Activated CD8-positive, alpha-beta memory T cell treated with anti-CD3 and anti-CD28 coated beads, Interleukin-2, amount 10 ng/mL, durations not matched to agents 7 days and 5 days (primary cell): ENCODE results near the gene REM2. TPM values are rescaled to one million over a fixed set of nuclear protein-coding genes. Genes with fewer than 3 reads are reported as not detected.

Source experiments
- ATAC-seq: fragments of 150-1000 bp; cut with Tn5 transposase; one replicate; pipeline ENCODE4 v1.10.0; 2021; ENCODE audit warnings: moderate library complexity
- CTCF ChIA-PET: fragments of 350-600 bp; sonication (Branson Sonifier 250); formaldehyde crosslinking; loops from one replicate; lab custom pipeline; 2021; ENCODE audit warnings: antibody characterized with exemption; lab: Charles Lee
- DNase-seq: peaks from one replicate; pipeline ENCODE4 v3.0.0-alpha.2; 2020
- H3K27ac Mint-ChIP-seq: one replicate; pipeline ENCODE4 v1.8.0; 2021; ENCODE audit warnings: mild to moderate bottlenecking, mixed read lengths
- H3K27me3 Mint-ChIP-seq: one replicate; pipeline ENCODE4 v1.8.0; 2021; ENCODE audit warnings: mixed read lengths
- H3K36me3 Mint-ChIP-seq: one replicate; pipeline ENCODE4 v1.8.0; 2021; ENCODE audit warnings: mild to moderate bottlenecking, mixed read lengths
- H3K4me1 Mint-ChIP-seq: one replicate; pipeline ENCODE4 v1.8.0; 2021; ENCODE audit warnings: mixed read lengths
- H3K4me3 Mint-ChIP-seq: one replicate; pipeline ENCODE4 v1.8.0; 2021; ENCODE audit warnings: mild to moderate bottlenecking, moderate library complexity, mixed read lengths
- H3K9me3 Mint-ChIP-seq: one replicate; pipeline ENCODE4 v1.8.0; 2022; ENCODE audit warnings: low read depth, mixed read lengths
- total RNA-seq, 2 experiments: library from RNA; stranded (reverse); gene quantifications; one replicate each; pipeline ENCODE4 v1.2.3, GENCODE V29; 2021

REM2 gene
- under 1 TPM; 0.26 to 0.93 TPM for total RNA-seq

- Mint-ChIP-seq H3K36me3 (no peaks in the 10 kb centered on the region), H3K27me3 (peaks cover 40% of the 10 kb centered on the region), H3K9me3 (no peaks in the 10 kb centered on the region), H3K4me3 (no peak within 1 kb of the TSS), H3K4me1 (peaks cover 25% of the 10 kb centered on the region), H3K27ac (no peak within 1 kb of the TSS)
- no peak for ATAC-seq
- DNase-seq, result no peak
- CTCF ChIA-PET, result interaction anchor here (0.9 to 11.1 kb wide), 11 partner anchors 11 to 311 kb away, joined by 3 to 126 read pairs (median 5); partner anchors contain the start of genes LRP10 and PRMT5
These were observed at the start of gene REM2 for GRCh38 chr14:22883173-22883976. TSS of gene REM2 (plus strand) at chr14:22883222. CDS start at chr14:22883288, 66 bp downstream.

GRCh38 chr14:22835505-22835904, 47.5 kb upstream of the REM2 start:
- CTCF ChIA-PET, result interaction anchor here (1.3 to 10.0 kb wide), 4 partner anchors 12 to 264 kb away, joined by 3 to 143 read pairs (median 10); partner anchors contain the start of gene ABHD4
- ATAC-seq, result no peak
- Mint-ChIP-seq H3K27me3 (peaks cover 16% of the 10 kb centered on the region), H3K9me3 (no peaks in the 10 kb centered on the region), H3K4me1 (peaks cover 21% of the 10 kb centered on the region), H3K36me3 (peaks cover 27% of the 10 kb centered on the region), H3K4me3 (no peak overlapping the region), H3K27ac (no peak overlapping the region)
- DNase-seq, result no peak

GRCh38 chr14:22836301-22837113, 46.5 kb upstream of the REM2 start, which contains the start of gene MMP14:
TSS of gene MMP14 (plus strand) at chr14:22836585. CDS start at chr14:22836818, 233 bp downstream.
- ATAC-seq (no peak), DNase-seq (no peak)
- no peaks in the 10 kb centered on the region for H3K9me3 Mint-ChIP-seq
- H3K4me3 Mint-ChIP-seq, result no peak within 1 kb of the TSS
- H3K4me1 Mint-ChIP-seq, result peaks cover 14% of the 10 kb centered on the region
- CTCF ChIA-PET, result interaction anchor here (0.8 to 4.3 kb wide), 7 partner anchors 13 to 30 kb away, joined by 3 to 26 read pairs (median 4); no protein-coding TSS in a partner anchor
- peaks cover 16% of the 10 kb centered on the region for H3K27me3 Mint-ChIP-seq
- H3K27ac Mint-ChIP-seq, result no peak within 1 kb of the TSS
- peaks cover 23% of the 10 kb centered on the region for H3K36me3 Mint-ChIP-seq

GRCh38 chr14:22837114-22837749, 45.8 kb upstream of the REM2 start:
- H3K27ac Mint-ChIP-seq, result no peak overlapping the region
- H3K9me3 Mint-ChIP-seq, result no peaks in the 10 kb centered on the region
- peaks cover 12% of the 10 kb centered on the region for H3K4me1 Mint-ChIP-seq
- ATAC-seq (no peak), DNase-seq (no peak)
- CTCF ChIA-PET, result interaction anchor here (0.8 to 4.3 kb wide), 6 partner anchors 13 to 29 kb away, joined by 3 to 26 read pairs (median 4); no protein-coding TSS in a partner anchor
- H3K27me3 Mint-ChIP-seq, result peaks cover 16% of the 10 kb centered on the region
- H3K4me3 Mint-ChIP-seq, result no peak overlapping the region
- peaks cover 19% of the 10 kb centered on the region for H3K36me3 Mint-ChIP-seq

- DNase-seq (no peak), ATAC-seq (no peak)
- Mint-ChIP-seq H3K27me3 (peaks cover 16% of the 10 kb centered on the region), H3K36me3 (peaks cover 16% of the 10 kb centered on the region), H3K4me3 (no peak overlapping the region), H3K9me3 (no peaks in the 10 kb centered on the region), H3K4me1 (peaks cover 12% of the 10 kb centered on the region), H3K27ac (no peak overlapping the region)
- CTCF ChIA-PET, result interaction anchor here (0.6 to 4.3 kb wide), 10 partner anchors 8 to 849 kb away, joined by 3 to 26 read pairs (median 4); partner anchors contain the start of gene MRPL52
These were observed 45.1 kb upstream of the REM2 start for GRCh38 chr14:22837750-22838538.

GRCh38 chr14:22838631-22839041, 44.4 kb upstream of the REM2 start:
- peaks cover 12% of the 10 kb centered on the region for H3K4me1 Mint-ChIP-seq
- H3K36me3 Mint-ChIP-seq, result peaks cover 12% of the 10 kb centered on the region
- DNase-seq, result no peak
- ATAC-seq, result no peak
- CTCF ChIA-PET, result interaction anchor here (1.0 to 4.3 kb wide), 5 partner anchors 8 to 268 kb away, joined by 4 to 26 read pairs (median 6); partner anchors contain the start of gene MRPL52
- H3K27ac Mint-ChIP-seq, result no peak overlapping the region
- no peaks in the 10 kb centered on the region for H3K9me3 Mint-ChIP-seq
- peaks cover 16% of the 10 kb centered on the region for H3K27me3 Mint-ChIP-seq
- H3K4me3 Mint-ChIP-seq, result no peak overlapping the region

GRCh38 chr14:22839159-22839779, 43.8 kb upstream of the REM2 start:
- no peak overlapping the region for H3K4me3 Mint-ChIP-seq

GRCh38 chr14:22841311-22841710, 41.7 kb upstream of the REM2 start:
- H3K27me3 Mint-ChIP-seq, result peaks cover 15% of the 10 kb centered on the region
- no peak overlapping the region for H3K4me3 Mint-ChIP-seq
- CTCF ChIA-PET, result interaction anchor here (0.9 kb wide), 1 partner anchor 11 kb away, joined by 3 read pairs; no protein-coding TSS in a partner anchor
- DNase-seq (no peak), ATAC-seq (no peak)
- no peaks in the 10 kb centered on the region for H3K36me3 Mint-ChIP-seq
- no peaks in the 10 kb centered on the region for H3K9me3 Mint-ChIP-seq
- H3K4me1 Mint-ChIP-seq, result peaks cover 12% of the 10 kb centered on the region
- H3K27ac Mint-ChIP-seq, result no peak overlapping the region

More at GRCh38 chr14:22839159-22839779, 43.8 kb upstream of the REM2 start:
- no peak for ATAC-seq
- Mint-ChIP-seq H3K27ac (no peak overlapping the region), H3K9me3 (no peaks in the 10 kb centered on the region), H3K4me1 (peaks cover 12% of the 10 kb centered on the region), H3K36me3 (peaks cover 11% of the 10 kb centered on the region), H3K27me3 (peaks cover 16% of the 10 kb centered on the region)
- CTCF ChIA-PET, result interaction anchor here (1.0 to 4.3 kb wide), 5 partner anchors 9 to 269 kb away, joined by 4 to 26 read pairs (median 6); partner anchors contain the start of gene MRPL52
- no peak for DNase-seq

- no peak for DNase-seq
- Mint-ChIP-seq H3K27me3 (peaks cover 13% of the 10 kb centered on the region), H3K4me3 (no peak overlapping the region), H3K27ac (no peak overlapping the region), H3K9me3 (no peaks in the 10 kb centered on the region), H3K4me1 (peaks cover 12% of the 10 kb centered on the region), H3K36me3 (no peaks in the 10 kb centered on the region)
- CTCF ChIA-PET, result no interaction called here
- no peak for ATAC-seq
These were observed 41.3 kb upstream of the REM2 start for GRCh38 chr14:22841769-22842168.

- H3K27me3 Mint-ChIP-seq, result peaks cover 6% of the 10 kb centered on the region
- H3K27ac Mint-ChIP-seq, result no peak overlapping the region
- ATAC-seq (no peak), DNase-seq (no peak)
- H3K4me3 Mint-ChIP-seq, result no peak overlapping the region
- H3K36me3 Mint-ChIP-seq, result no peaks in the 10 kb centered on the region
- no peaks in the 10 kb centered on the region for H3K9me3 Mint-ChIP-seq
- H3K4me1 Mint-ChIP-seq, result peaks cover 12% of the 10 kb centered on the region
- CTCF ChIA-PET, result interaction anchor here (1.0 to 3.4 kb wide), 3 partner anchors 10 to 19 kb away, joined by 3 to 13 read pairs (median 5); no protein-coding TSS in a partner anchor
These were observed 40.6 kb upstream of the REM2 start for GRCh38 chr14:22842211-22843122.
